HepG2 (cell line): Measurements from ENCODE around the gene SKIDA1. TPM values are rescaled to one million over a fixed set of nuclear protein-coding genes. Genes with fewer than 3 reads are reported as not detected.

ENCODE experiments used
- AFF4 ChIP-seq: sonication (generic); formaldehyde crosslinking; IDR thresholded peaks from 2 replicates; pipeline ENCODE4 v1.4.0; 2020; ENCODE audit warnings: missing genetic modification reagents
- FOXK1 ChIP-seq: sonication (generic); formaldehyde crosslinking; IDR thresholded peaks from 2 replicates; pipeline ENCODE4 v1.4.0; 2020; ENCODE audit warnings: low read depth, missing genetic modification reagents, borderline replicate concordance
- POGK ChIP-seq: sonication (generic); formaldehyde crosslinking; conservative IDR thresholded peaks from 2 replicates; pipeline ENCODE4 v1.8.0; 2022; ENCODE audit warnings: mild to moderate bottlenecking, moderate library complexity, missing genetic modification reagents
- RFX5 ChIP-seq: IDR thresholded peaks from 2 replicates; pipeline ENCODE4 v1.6.1; 2011; ENCODE audit warnings: low read depth, low read length, improper control_type of control experiment
- ZNF264 ChIP-seq: sonication (generic); formaldehyde crosslinking; IDR thresholded peaks from 2 replicates; pipeline ENCODE4 v1.4.0; 2020; ENCODE audit warnings: missing genetic modification reagents
- ZNF501 ChIP-seq: sonication (generic); formaldehyde crosslinking; IDR thresholded peaks from 2 replicates; pipeline ENCODE4 v1.5.1; 2020; ENCODE audit warnings: mild to moderate bottlenecking, moderate library complexity, missing genetic modification reagents
- ZNF513 ChIP-seq: sonication (generic); formaldehyde crosslinking; conservative IDR thresholded peaks from 2 replicates; pipeline ENCODE4 v1.5.0; 2020; ENCODE audit warnings: missing genetic modification reagents
- ZNF546 ChIP-seq: sonication (generic); formaldehyde crosslinking; conservative IDR thresholded peaks from 2 replicates; pipeline ENCODE4 v1.8.1; 2023; ENCODE audit warnings: mild to moderate bottlenecking, missing genetic modification reagents
- polyA plus RNA-seq, 8 experiments: library from polyadenylated mRNA; depleted of rRNA in 3 of 8; stranded (reverse) in 7 of 8; unstranded in 1 of 8; fragments of >200 nt; fragmentation: Illumina TruSeq in 4 of 8; extraction: Trizol in 4 of 8; gene quantifications; 2 replicates each; pipeline versions ENCODE4 v1.2.1 to v1.2.3, GENCODE V29; 2011 to 2016; ENCODE audit warnings: low read depth in 4 of 8, missing spikeins in 1 of 8, mixed read lengths in 1 of 8; ENCODE audit not compliant: insufficient read depth in 1 of 8
- total RNA-seq, 5 experiments: library from RNA; depleted of rRNA; stranded (reverse); fragments of >200 nt; fragmentation: Illumina TruSeq; extraction: Trizol; gene quantifications; 2 replicates each; pipeline ENCODE4 v1.2.3, GENCODE V29; 2016; ENCODE audit warnings: low read depth in 1 of 5

SKIDA1 gene
- total and polyA plus RNA-seq, 2 of the 13 experiments (the other 11 are each of a cell fraction or from before 2014, with no cell fraction given): 0.73 to 1.5 TPM

GRCh38 chr10:21490028-21490710 is 35.3 kb downstream of the SKIDA1 start (continued):
- no peak for TF ChIP-seq AFF4 (CRISPR knock-in tag)
- no peak for TF ChIP-seq ZNF264 (CRISPR knock-in tag)
- no peak for TF ChIP-seq ZNF501 (CRISPR knock-in tag)
- TF ChIP-seq ZNF513 (CRISPR knock-in tag): no peak
- no peak for TF ChIP-seq POGK
- no peak for TF ChIP-seq ZNF546
- TF ChIP-seq RFX5: no peak
- TF ChIP-seq FOXK1 (CRISPR knock-in tag): no peak
